Smooth muscle cell of the brain vasculature (primary cell): Measurements from ENCODE around the gene DPP7.

ENCODE experiments used
- DNase-seq: peaks from one replicate; pipeline ENCODE4 v3.0.0-alpha.2; 2012; ENCODE audit warnings: low read depth, low spot score

Gene DPP7

GRCh38 chr9:137088121-137088520, 26.4 kb downstream of the DPP7 start:
- no peak for DNase-seq

- no peak for DNase-seq
Observed at GRCh38 chr9:137087409-137087925, 27.1 kb downstream of the DPP7 start.

GRCh38 chr9:137086531-137087408, 27.8 kb downstream of the DPP7 start, which contains the start of gene MAN1B1:
Gene MAN1B1, plus strand, starts transcription at chr9:137086985. Its CDS starts 15 bp downstream, at chr9:137087000.
- peak; percentile 94 for DNase-seq

GRCh38 chr9:137085920-137086530, 28.5 kb downstream of the DPP7 start:
- no peak for DNase-seq

GRCh38 chr9:137084526-137084925, 30.0 kb downstream of the DPP7 start:
- DNase-seq = no peak

- peak; percentile 89 for DNase-seq
Observed at GRCh38 chr9:137083394-137084004, 31.0 kb downstream of the DPP7 start.

- DNase-seq = no peak
Observed at GRCh38 chr9:137082925-137083290, 31.6 kb downstream of the DPP7 start.

GRCh38 chr9:137082222-137082924, 32.2 kb downstream of the DPP7 start:
- no peak for DNase-seq

- DNase-seq = no peak
Observed at GRCh38 chr9:137080260-137081122, 34.0 kb downstream of the DPP7 start.

GRCh38 chr9:137079401-137079787, 35.1 kb downstream of the DPP7 start:
- DNase-seq = no peak

- DNase-seq = no peak
Observed at GRCh38 chr9:137078701-137079400, 35.7 kb downstream of the DPP7 start.

GRCh38 chr9:137077758-137078693, 36.5 kb downstream of the DPP7 start:
- DNase-seq = no peak

GRCh38 chr9:137077010-137077747, 37.4 kb downstream of the DPP7 start, which contains the start of gene UAP1L1:
Gene UAP1L1, plus strand, starts transcription at chr9:137077517. Its CDS starts 16 bp downstream, at chr9:137077533.
- no peak for DNase-seq

GRCh38 chr9:137076636-137077009, 37.9 kb downstream of the DPP7 start:
- DNase-seq = no peak

GRCh38 chr9:137075275-137075775, 39.2 kb downstream of the DPP7 start:
- DNase-seq = no peak

- no peak for DNase-seq
Observed at GRCh38 chr9:137074657-137075274, 39.8 kb downstream of the DPP7 start.

GRCh38 chr9:137073992-137074399, 40.5 kb downstream of the DPP7 start:
- no peak for DNase-seq

GRCh38 chr9:137071282-137071681, 43.3 kb downstream of the DPP7 start:
- no peak for DNase-seq
